SK-N-SH (cell line): ENCODE measurements around the gene MAPKBP1. TPM values are rescaled to one million over a fixed set of nuclear protein-coding genes. Genes with fewer than 3 reads are reported as not detected.

Experiments used
- CTCF ChIA-PET: fragments of 300-600, 350-600 bp; formaldehyde crosslinking; extraction: SDS; loops from one replicate; lab custom pipeline; 2021; lab: Yijun Ruan, JAX
- POLR2A ChIA-PET: fragments of 350-600 bp; sonication (Branson Sonifier 250); formaldehyde crosslinking; extraction: SDS; loops from one replicate; lab custom pipeline; 2020; ENCODE audit warnings: antibody characterized with exemption, inconsistent platforms; lab: Yijun Ruan, JAX
- DNase-seq: peaks from one replicate; pipeline ENCODE4 v3.0.0; 2012
- H2AFZ ChIP-seq: fragments of 200-600 bp; sonication (generic); 2 replicates; pipeline ENCODE4 v1.8.1; 2016; ENCODE audit warnings: antibody characterized with exemption, mild to moderate bottlenecking, low read depth
- H3F3A ChIP-seq: fragments of 200-600 bp; sonication (generic); replicated peaks from 2 replicates; pipeline ENCODE3; 2016; ENCODE audit warnings: antibody characterized with exemption, mild to moderate bottlenecking; ENCODE audit not compliant: insufficient read depth
- H3K27ac ChIP-seq, 2 experiments: fragments of 200-500 bp in 1 of 2; fragments of 200-600 bp in 1 of 2; sonication (Bioruptor generic) in 1 of 2; sonication (generic), shearing (Covaris generic) in 1 of 2; 2 replicates each; pipeline versions ENCODE4 v1.5.1 to v1.6.1; 2014 to 2016; ENCODE audit warnings: low read depth in 2 of 2, inconsistent platforms in 1 of 2, low read length in 1 of 2, mild to moderate bottlenecking in 1 of 2, mixed read lengths in 1 of 2
- H3K27me3 ChIP-seq: fragments of 200-600 bp; sonication (generic), shearing (Covaris generic); 2 replicates; pipeline ENCODE4 v1.6.1; 2016; ENCODE audit warnings: mixed run types; ENCODE audit not compliant: insufficient read depth
- H3K36me3 ChIP-seq, 2 experiments: fragments of 200-500 bp in 1 of 2; fragments of 200-600 bp in 1 of 2; sonication (Bioruptor generic) in 1 of 2; sonication (generic) in 1 of 2; replicated peaks in 1 of 2; 2 replicates each; pipeline versions ENCODE3 to v1.5.1; 2014 to 2016; ENCODE audit warnings: low read length in 1 of 2, mild to moderate bottlenecking in 1 of 2; ENCODE audit not compliant: insufficient read depth in 2 of 2, control insufficient read depth in 1 of 2
- H3K4me1 ChIP-seq, 2 experiments: fragments of 200-500 bp in 1 of 2; fragments of 200-600 bp in 1 of 2; sonication (Bioruptor generic) in 1 of 2; sonication (generic), shearing (Covaris generic) in 1 of 2; 2 replicates each; pipeline versions ENCODE4 v1.5.1 to v1.6.1; 2014 to 2016; ENCODE audit warnings: low read depth in 1 of 2, low read length in 1 of 2, mixed run types in 1 of 2; ENCODE audit not compliant: insufficient read depth in 2 of 2, control insufficient read depth in 1 of 2
- H3K4me2 ChIP-seq: fragments of 200-600 bp; sonication (generic), shearing (Covaris generic); 2 replicates; pipeline ENCODE4 v1.6.1; 2017; ENCODE audit warnings: mixed run types
- H3K4me3 ChIP-seq, 2 experiments: fragments of 200-500 bp in 1 of 2; fragments of 200-600 bp in 1 of 2; sonication (Bioruptor generic) in 1 of 2; sonication (generic), shearing (Covaris generic) in 1 of 2; 2 replicates each; pipeline versions ENCODE4 v1.5.1 to v1.8.1; 2014 to 2016; ENCODE audit warnings: low read depth in 2 of 2, inconsistent platforms in 1 of 2, low read length in 1 of 2, mild to moderate bottlenecking in 1 of 2, mixed read lengths in 1 of 2, moderate library complexity in 1 of 2
- H3K79me2 ChIP-seq: fragments of 200-600 bp; sonication (generic); 2 replicates; pipeline ENCODE4 v1.8.1; 2017; ENCODE audit warnings: mild to moderate bottlenecking; ENCODE audit not compliant: insufficient read depth
- H3K9ac ChIP-seq: fragments of 200-600 bp; sonication (generic); 2 replicates; pipeline ENCODE4 v1.6.1; 2017; ENCODE audit warnings: mixed run types
- H3K9me2 ChIP-seq: fragments of 200-600 bp; sonication (generic); 2 replicates; pipeline ENCODE4 v1.6.1; 2017; ENCODE audit warnings: mixed run types
- H3K9me3 ChIP-seq: fragments of 200-600 bp; sonication (generic); 2 replicates; pipeline ENCODE4 v1.6.1; 2017; ENCODE audit warnings: mixed run types, mild to moderate bottlenecking, moderate library complexity
- H4K20me1 ChIP-seq: fragments of 200-600 bp; sonication (generic); 2 replicates; pipeline ENCODE4 v1.6.1; 2017; ENCODE audit warnings: mild to moderate bottlenecking, mixed run types; ENCODE audit not compliant: insufficient read depth
- NRF1 ChIP-seq: IDR thresholded peaks from 2 replicates; pipeline ENCODE4 v1.6.1; 2012; ENCODE audit warnings: low read depth, mild to moderate bottlenecking, low read length
- POLR2AphosphoS5 ChIP-seq: IDR thresholded peaks from 2 replicates; pipeline ENCODE4 v1.6.1; 2012; ENCODE audit warnings: low read depth, low read length
- RFX5 ChIP-seq: IDR thresholded peaks from 2 replicates; pipeline ENCODE4 v1.6.1; 2012; ENCODE audit warnings: mild to moderate bottlenecking, improper control_type of control experiment, low read length
- TAF1 ChIP-seq: IDR thresholded peaks from 2 replicates; pipeline ENCODE4 v1.6.1; 2012; ENCODE audit warnings: low read depth, mild to moderate bottlenecking, low read length, moderate library complexity, borderline replicate concordance
- USF1 ChIP-seq: IDR thresholded peaks from 2 replicates; pipeline ENCODE4 v1.4.0; 2012; ENCODE audit warnings: low read depth, borderline replicate concordance
- USF2 ChIP-seq: fragments of 150-350 bp; IDR thresholded peaks from 2 replicates; pipeline ENCODE4 v1.6.1; 2017; ENCODE audit warnings: antibody characterized with exemption, low read length, low read depth, borderline replicate concordance
- YY1 ChIP-seq: IDR thresholded peaks from 2 replicates; pipeline ENCODE4 v1.4.0; 2012; ENCODE audit warnings: low read depth, mild to moderate bottlenecking
- WGBS: methylation state at CpG from one replicate; pipeline ENCODE4 v1.1.6; 2017; ENCODE audit warnings: low lambda C conversion rate; 5-methylcytosine and 5-hydroxymethylcytosine counted together
- polyA plus RNA-seq, 3 experiments: library from polyadenylated mRNA; depleted of rRNA; stranded (reverse); fragments of >200 nt; gene quantifications; 2 replicates each; pipeline ENCODE4 v1.2.3, GENCODE V29; 2012
- TF ChIP-seq, protein P1 (sequence below): IDR thresholded peaks from 2 replicates; pipeline ENCODE4 v1.4.0; 2012; ENCODE audit warnings: low read depth, borderline replicate concordance
- TF ChIP-seq, protein P2 (sequence below): IDR thresholded peaks from 2 replicates; pipeline ENCODE4 v1.6.1; 2012; ENCODE audit warnings: mild to moderate bottlenecking, low read depth, low read length, moderate library complexity

MAPKBP1 gene
- polyA plus RNA-seq, 1 of the 3 experiments (the other 2 are of a cell fraction), result 5.2 TPM

DNA sequence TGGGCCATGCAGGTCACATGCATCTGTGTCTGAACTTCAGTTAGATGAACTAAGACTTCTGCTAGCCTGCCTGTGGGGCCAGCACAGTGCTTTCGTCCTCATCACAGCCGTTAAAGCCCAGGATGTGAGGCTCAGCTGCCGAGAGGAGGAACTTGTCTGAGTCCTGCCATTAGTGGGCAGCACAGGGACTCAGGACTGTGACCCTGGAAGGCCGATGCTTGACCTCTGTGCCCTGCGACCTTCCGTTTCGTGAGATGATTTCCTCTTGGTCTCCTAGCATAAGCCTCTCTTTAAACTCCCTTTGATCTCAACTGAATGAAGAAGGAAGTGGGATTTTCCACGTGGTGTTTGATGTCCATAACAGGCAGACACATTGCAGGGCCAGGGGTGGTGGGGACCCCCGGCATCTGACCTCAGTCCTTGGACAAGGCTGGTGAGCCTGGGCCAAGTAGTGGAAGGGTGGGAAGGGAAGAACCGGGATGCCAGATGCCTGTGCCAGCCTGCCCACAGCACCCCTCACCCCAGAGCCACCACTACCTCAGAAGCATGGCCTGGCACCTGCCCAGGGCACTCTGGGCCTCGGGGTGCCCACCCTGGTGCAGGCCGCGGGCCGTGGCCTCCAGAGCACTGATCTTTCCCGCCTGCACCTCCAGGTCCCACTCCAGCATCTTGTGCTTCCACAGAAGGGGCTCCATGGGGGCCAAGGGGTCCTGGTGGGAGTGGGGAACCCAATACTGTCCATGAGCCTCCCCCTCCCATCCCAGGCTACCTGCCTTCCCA is 86.0 kb downstream of the MAPKBP1 start (continued):
- TF ChIP-seq, protein P1, sequence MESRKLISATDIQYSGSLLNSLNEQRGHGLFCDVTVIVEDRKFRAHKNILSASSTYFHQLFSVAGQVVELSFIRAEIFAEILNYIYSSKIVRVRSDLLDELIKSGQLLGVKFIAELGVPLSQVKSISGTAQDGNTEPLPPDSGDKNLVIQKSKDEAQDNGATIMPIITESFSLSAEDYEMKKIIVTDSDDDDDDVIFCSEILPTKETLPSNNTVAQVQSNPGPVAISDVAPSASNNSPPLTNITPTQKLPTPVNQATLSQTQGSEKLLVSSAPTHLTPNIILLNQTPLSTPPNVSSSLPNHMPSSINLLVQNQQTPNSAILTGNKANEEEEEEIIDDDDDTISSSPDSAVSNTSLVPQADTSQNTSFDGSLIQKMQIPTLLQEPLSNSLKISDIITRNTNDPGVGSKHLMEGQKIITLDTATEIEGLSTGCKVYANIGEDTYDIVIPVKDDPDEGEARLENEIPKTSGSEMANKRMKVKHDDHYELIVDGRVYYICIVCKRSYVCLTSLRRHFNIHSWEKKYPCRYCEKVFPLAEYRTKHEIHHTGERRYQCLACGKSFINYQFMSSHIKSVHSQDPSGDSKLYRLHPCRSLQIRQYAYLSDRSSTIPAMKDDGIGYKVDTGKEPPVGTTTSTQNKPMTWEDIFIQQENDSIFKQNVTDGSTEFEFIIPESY, result no peak

DNA sequence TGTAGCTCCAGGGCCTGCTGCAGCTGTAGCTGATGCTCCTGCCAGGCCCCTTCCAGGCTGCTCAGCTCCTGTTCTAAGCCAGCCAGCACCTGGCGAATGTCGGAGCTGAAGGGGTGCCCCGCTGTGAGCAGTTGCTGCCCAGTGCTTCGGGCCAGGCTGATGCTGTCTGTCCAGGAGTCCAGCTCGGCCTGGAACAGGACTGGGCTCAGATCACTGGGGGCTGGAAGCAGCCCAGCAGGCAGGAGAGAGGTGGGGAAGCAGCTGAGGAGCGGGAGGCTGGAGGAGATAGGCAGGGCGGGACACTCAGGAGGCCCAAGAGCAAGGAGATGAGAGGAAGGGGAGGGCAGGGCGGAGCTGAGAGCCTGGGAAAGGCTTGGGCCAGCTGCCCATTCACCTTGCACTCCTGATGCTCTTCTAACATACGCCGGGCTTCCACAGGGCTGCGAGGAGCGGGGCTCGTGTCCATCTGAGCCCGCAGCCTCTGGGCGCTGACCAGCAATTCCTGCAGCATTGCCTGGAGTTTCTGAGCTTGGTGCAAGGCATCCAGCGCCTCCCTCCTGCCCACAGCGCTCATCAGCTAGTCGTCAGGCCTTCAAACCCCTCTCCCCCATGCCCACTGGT is 87.6 kb downstream of the MAPKBP1 start:
- no peak overlapping the region for H3K4me3 ChIP-seq
- H3K79me2 ChIP-seq, result no peaks in the 10 kb centered on the region
- no peaks in the 10 kb centered on the region for H3K36me3 ChIP-seq
- no peaks in the 10 kb centered on the region for H3K27me3 ChIP-seq
- H3K27ac ChIP-seq, result peak overlapping the region in 1 of 2 experiments; percentile 28; a peak in 1 of 4 replicates
- H2AFZ ChIP-seq, result no peak overlapping the region
- WGBS, result 80% methylated on average over 17 of the region's 18 CpGs
- H3F3A ChIP-seq, result no peaks in the 10 kb centered on the region
- H3K9me2 ChIP-seq, result no peaks in the 10 kb centered on the region
- POLR2A ChIA-PET, result interaction anchor here (0.6 to 1.7 kb wide), 3 partner anchors 9 to 14 kb away, joined by 3 to 6 read pairs (median 3); no protein-coding TSS in a partner anchor
- H3K9me3 ChIP-seq, result no peaks in the 10 kb centered on the region
- TF ChIP-seq TAF1, result no peak
- TF ChIP-seq NRF1, result no peak
- TF ChIP-seq RFX5, result no peak
- no peak for TF ChIP-seq POLR2AphosphoS5
- TF ChIP-seq USF2, result no peak
- no peak for TF ChIP-seq YY1
- TF ChIP-seq, protein P2, sequence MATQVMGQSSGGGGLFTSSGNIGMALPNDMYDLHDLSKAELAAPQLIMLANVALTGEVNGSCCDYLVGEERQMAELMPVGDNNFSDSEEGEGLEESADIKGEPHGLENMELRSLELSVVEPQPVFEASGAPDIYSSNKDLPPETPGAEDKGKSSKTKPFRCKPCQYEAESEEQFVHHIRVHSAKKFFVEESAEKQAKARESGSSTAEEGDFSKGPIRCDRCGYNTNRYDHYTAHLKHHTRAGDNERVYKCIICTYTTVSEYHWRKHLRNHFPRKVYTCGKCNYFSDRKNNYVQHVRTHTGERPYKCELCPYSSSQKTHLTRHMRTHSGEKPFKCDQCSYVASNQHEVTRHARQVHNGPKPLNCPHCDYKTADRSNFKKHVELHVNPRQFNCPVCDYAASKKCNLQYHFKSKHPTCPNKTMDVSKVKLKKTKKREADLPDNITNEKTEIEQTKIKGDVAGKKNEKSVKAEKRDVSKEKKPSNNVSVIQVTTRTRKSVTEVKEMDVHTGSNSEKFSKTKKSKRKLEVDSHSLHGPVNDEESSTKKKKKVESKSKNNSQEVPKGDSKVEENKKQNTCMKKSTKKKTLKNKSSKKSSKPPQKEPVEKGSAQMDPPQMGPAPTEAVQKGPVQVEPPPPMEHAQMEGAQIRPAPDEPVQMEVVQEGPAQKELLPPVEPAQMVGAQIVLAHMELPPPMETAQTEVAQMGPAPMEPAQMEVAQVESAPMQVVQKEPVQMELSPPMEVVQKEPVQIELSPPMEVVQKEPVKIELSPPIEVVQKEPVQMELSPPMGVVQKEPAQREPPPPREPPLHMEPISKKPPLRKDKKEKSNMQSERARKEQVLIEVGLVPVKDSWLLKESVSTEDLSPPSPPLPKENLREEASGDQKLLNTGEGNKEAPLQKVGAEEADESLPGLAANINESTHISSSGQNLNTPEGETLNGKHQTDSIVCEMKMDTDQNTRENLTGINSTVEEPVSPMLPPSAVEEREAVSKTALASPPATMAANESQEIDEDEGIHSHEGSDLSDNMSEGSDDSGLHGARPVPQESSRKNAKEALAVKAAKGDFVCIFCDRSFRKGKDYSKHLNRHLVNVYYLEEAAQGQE, result no peak
- no peak for TF ChIP-seq USF1
- peaks cover 0 to 30% of the 10 kb centered on the region in 2 experiments; a peak in 1 of 4 replicates for H3K4me1 ChIP-seq
- no peak overlapping the region for H3K4me2 ChIP-seq
- no peak for DNase-seq
- H3K9ac ChIP-seq, result no peak overlapping the region
- CTCF ChIA-PET, result interaction anchor here (1.2 to 2.5 kb wide), 3 partner anchors 18 to 304 kb away, joined by 3 to 15 read pairs (median 3); no protein-coding TSS in a partner anchor
- H4K20me1 ChIP-seq, result no peaks in the 10 kb centered on the region
